SK-N-SH (cell line): Measurements from ENCODE around the gene PRKCB. TPM values are rescaled to one million over a fixed set of nuclear protein-coding genes. Genes with fewer than 3 reads are reported as not detected.
"Not testable (repeated sequence)": the region's sequence is repeated elsewhere in the genome, so short reads cannot be mapped to it uniquely, and the experiment has no call there.

Source experiments
- CTCF ChIA-PET: fragments of 300-600, 350-600 bp; formaldehyde crosslinking; extraction: SDS; loops from one replicate; lab custom pipeline; 2021; lab: Yijun Ruan, JAX
- POLR2A ChIA-PET: fragments of 350-600 bp; sonication (Branson Sonifier 250); formaldehyde crosslinking; extraction: SDS; loops from one replicate; lab custom pipeline; 2020; ENCODE audit warnings: antibody characterized with exemption, inconsistent platforms; lab: Yijun Ruan, JAX
- DNase-seq: peaks from one replicate; pipeline ENCODE4 v3.0.0; 2012
- H2AFZ ChIP-seq: fragments of 200-600 bp; sonication (generic); 2 replicates; pipeline ENCODE4 v1.8.1; 2016; ENCODE audit warnings: antibody characterized with exemption, mild to moderate bottlenecking, low read depth
- H3F3A ChIP-seq: fragments of 200-600 bp; sonication (generic); replicated peaks from 2 replicates; pipeline ENCODE3; 2016; ENCODE audit warnings: antibody characterized with exemption, mild to moderate bottlenecking; ENCODE audit not compliant: insufficient read depth
- H3K27ac ChIP-seq, 2 experiments: fragments of 200-500 bp in 1 of 2; fragments of 200-600 bp in 1 of 2; sonication (Bioruptor generic) in 1 of 2; sonication (generic), shearing (Covaris generic) in 1 of 2; 2 replicates each; pipeline versions ENCODE4 v1.5.1 to v1.6.1; 2014 to 2016; ENCODE audit warnings: low read depth in 2 of 2, inconsistent platforms in 1 of 2, low read length in 1 of 2, mild to moderate bottlenecking in 1 of 2, mixed read lengths in 1 of 2
- H3K27me3 ChIP-seq: fragments of 200-600 bp; sonication (generic), shearing (Covaris generic); 2 replicates; pipeline ENCODE4 v1.6.1; 2016; ENCODE audit warnings: mixed run types; ENCODE audit not compliant: insufficient read depth
- H3K36me3 ChIP-seq, 2 experiments: fragments of 200-500 bp in 1 of 2; fragments of 200-600 bp in 1 of 2; sonication (Bioruptor generic) in 1 of 2; sonication (generic) in 1 of 2; replicated peaks in 1 of 2; 2 replicates each; pipeline versions ENCODE3 to v1.5.1; 2014 to 2016; ENCODE audit warnings: low read length in 1 of 2, mild to moderate bottlenecking in 1 of 2; ENCODE audit not compliant: insufficient read depth in 2 of 2, control insufficient read depth in 1 of 2
- H3K4me1 ChIP-seq, 2 experiments: fragments of 200-500 bp in 1 of 2; fragments of 200-600 bp in 1 of 2; sonication (Bioruptor generic) in 1 of 2; sonication (generic), shearing (Covaris generic) in 1 of 2; 2 replicates each; pipeline versions ENCODE4 v1.5.1 to v1.6.1; 2014 to 2016; ENCODE audit warnings: low read depth in 1 of 2, low read length in 1 of 2, mixed run types in 1 of 2; ENCODE audit not compliant: insufficient read depth in 2 of 2, control insufficient read depth in 1 of 2
- H3K4me2 ChIP-seq: fragments of 200-600 bp; sonication (generic), shearing (Covaris generic); 2 replicates; pipeline ENCODE4 v1.6.1; 2017; ENCODE audit warnings: mixed run types
- H3K4me3 ChIP-seq, 2 experiments: fragments of 200-500 bp in 1 of 2; fragments of 200-600 bp in 1 of 2; sonication (Bioruptor generic) in 1 of 2; sonication (generic), shearing (Covaris generic) in 1 of 2; 2 replicates each; pipeline versions ENCODE4 v1.5.1 to v1.8.1; 2014 to 2016; ENCODE audit warnings: low read depth in 2 of 2, inconsistent platforms in 1 of 2, low read length in 1 of 2, mild to moderate bottlenecking in 1 of 2, mixed read lengths in 1 of 2, moderate library complexity in 1 of 2
- H3K79me2 ChIP-seq: fragments of 200-600 bp; sonication (generic); 2 replicates; pipeline ENCODE4 v1.8.1; 2017; ENCODE audit warnings: mild to moderate bottlenecking; ENCODE audit not compliant: insufficient read depth
- H3K9ac ChIP-seq: fragments of 200-600 bp; sonication (generic); 2 replicates; pipeline ENCODE4 v1.6.1; 2017; ENCODE audit warnings: mixed run types
- H3K9me2 ChIP-seq: fragments of 200-600 bp; sonication (generic); 2 replicates; pipeline ENCODE4 v1.6.1; 2017; ENCODE audit warnings: mixed run types
- H3K9me3 ChIP-seq: fragments of 200-600 bp; sonication (generic); 2 replicates; pipeline ENCODE4 v1.6.1; 2017; ENCODE audit warnings: mixed run types, mild to moderate bottlenecking, moderate library complexity
- H4K20me1 ChIP-seq: fragments of 200-600 bp; sonication (generic); 2 replicates; pipeline ENCODE4 v1.6.1; 2017; ENCODE audit warnings: mild to moderate bottlenecking, mixed run types; ENCODE audit not compliant: insufficient read depth
- EP300 ChIP-seq, 2 experiments: IDR thresholded peaks; 2 replicates each; pipeline versions ENCODE4 v1.4.0 to v1.6.1; 2012; ENCODE audit warnings: borderline replicate concordance in 1 of 2, low read depth in 1 of 2, low read length in 1 of 2
- GATA2 ChIP-seq: sonication (generic); formaldehyde crosslinking; IDR thresholded peaks from 2 replicates; pipeline ENCODE4 v1.5.0; 2020; ENCODE audit warnings: mild to moderate bottlenecking, missing genetic modification reagents
- MXI1 ChIP-seq: IDR thresholded peaks from 2 replicates; pipeline ENCODE4 v1.6.1; 2012; ENCODE audit warnings: mild to moderate bottlenecking, low read depth, low read length, improper control_type of control experiment
- RFX5 ChIP-seq: IDR thresholded peaks from 2 replicates; pipeline ENCODE4 v1.6.1; 2012; ENCODE audit warnings: mild to moderate bottlenecking, improper control_type of control experiment, low read length
- RXRA ChIP-seq: IDR thresholded peaks from 2 replicates; pipeline ENCODE4 v1.4.0; 2012; ENCODE audit warnings: low read depth, mild to moderate bottlenecking, borderline replicate concordance
- WGBS: methylation state at CpG from one replicate; pipeline ENCODE4 v1.1.6; 2017; ENCODE audit warnings: low lambda C conversion rate; 5-methylcytosine and 5-hydroxymethylcytosine counted together
- polyA plus RNA-seq, 3 experiments: library from polyadenylated mRNA; depleted of rRNA; stranded (reverse); fragments of >200 nt; gene quantifications; 2 replicates each; pipeline ENCODE4 v1.2.3, GENCODE V29; 2012

PRKCB gene
- polyA plus RNA-seq, 1 of the 3 experiments (the other 2 are of a cell fraction): 0.12 TPM

GRCh38 chr16:24102209-24102660, 266.5 kb downstream of the PRKCB start:
- TF ChIP-seq MXI1 (peak; percentile 21; the same call in 1 of the 2 replicates), RFX5 (0 out of 2 replicates have a peak, but pooled peaks have one; percentile 33), RXRA (no peak), EP300 (IDR thresholded peaks at IDR 0.05; ENCODE audit: borderline replicate concordance in 1 of 2, low read depth in 1 of 2, low read length in 1 of 2) (peak in 1 of 2 experiments; percentile 51; a peak in 1 of 4 replicates), GATA2 (CRISPR knock-in tag) (peak; percentile 56)
- DNase-seq: peak; percentile 82
- Histone ChIP-seq H2AFZ (no peak overlapping the region), H3K79me2 (no peaks in the 10 kb centered on the region), H3K4me1 (peaks cover 0 to 3% of the 10 kb centered on the region in 2 experiments; a peak in 1 of 4 replicates), H3K36me3 (no peaks in the 10 kb centered on the region), H3K9ac (no peak overlapping the region), H3K4me2 (no peak overlapping the region), H3K9me2 (no peaks in the 10 kb centered on the region), H3K4me3 (no peak overlapping the region), H3K27me3 (no peaks in the 10 kb centered on the region), H4K20me1 (no peaks in the 10 kb centered on the region), H3K27ac (peak overlapping the region in 1 of 2 experiments; percentile 60; a peak in 1 of 4 replicates), H3F3A (no peaks in the 10 kb centered on the region), H3K9me3 (no peaks in the 10 kb centered on the region)
- WGBS: 20% methylated on average over 4 of the region's 4 CpGs
- POLR2A ChIA-PET: no interaction called here
- CTCF ChIA-PET: interaction anchor here (0.7 to 1.2 kb wide), 2 partner anchors 31 to 151 kb away, joined by 3 read pairs; no protein-coding TSS in a partner anchor

- H3K4me1 ChIP-seq, H3K27ac ChIP-seq, POLR2A ChIA-PET, H3K79me2 ChIP-seq, H3K27me3 ChIP-seq, DNase-seq, H3K9me2 ChIP-seq, H4K20me1 ChIP-seq, H3F3A ChIP-seq, H3K36me3 ChIP-seq, H3K9me3 ChIP-seq, H3K9ac ChIP-seq, H3K4me2 ChIP-seq, H3K4me3 ChIP-seq, H2AFZ ChIP-seq: not testable (repeated sequence)
- CTCF ChIA-PET: interaction anchor here (0.7 kb wide), 1 partner anchor 11 kb away, joined by 4 read pairs; no protein-coding TSS in a partner anchor
- 58% methylated on average over 2 of the region's 2 CpGs for WGBS
These were observed 269.7 kb downstream of the PRKCB start for GRCh38 chr16:24105471-24105870.

GRCh38 chr16:24108090-24108489, 272.3 kb downstream of the PRKCB start:
- CTCF ChIA-PET, POLR2A ChIA-PET: not testable (repeated sequence)
- WGBS: 51% methylated on average over 1 of the region's 1 CpG

More at GRCh38 chr16:24108090-24108489, 272.3 kb downstream of the PRKCB start:
- H3K4me2 ChIP-seq, H3K9me3 ChIP-seq, H3K27ac ChIP-seq, DNase-seq, H3F3A ChIP-seq, H3K4me3 ChIP-seq, H3K4me1 ChIP-seq, H3K79me2 ChIP-seq, H3K9me2 ChIP-seq, H3K9ac ChIP-seq, H3K27me3 ChIP-seq, H3K36me3 ChIP-seq, H4K20me1 ChIP-seq, H2AFZ ChIP-seq: not testable (repeated sequence)
